ENCODE results near the gene PLCD3.

DNA sequence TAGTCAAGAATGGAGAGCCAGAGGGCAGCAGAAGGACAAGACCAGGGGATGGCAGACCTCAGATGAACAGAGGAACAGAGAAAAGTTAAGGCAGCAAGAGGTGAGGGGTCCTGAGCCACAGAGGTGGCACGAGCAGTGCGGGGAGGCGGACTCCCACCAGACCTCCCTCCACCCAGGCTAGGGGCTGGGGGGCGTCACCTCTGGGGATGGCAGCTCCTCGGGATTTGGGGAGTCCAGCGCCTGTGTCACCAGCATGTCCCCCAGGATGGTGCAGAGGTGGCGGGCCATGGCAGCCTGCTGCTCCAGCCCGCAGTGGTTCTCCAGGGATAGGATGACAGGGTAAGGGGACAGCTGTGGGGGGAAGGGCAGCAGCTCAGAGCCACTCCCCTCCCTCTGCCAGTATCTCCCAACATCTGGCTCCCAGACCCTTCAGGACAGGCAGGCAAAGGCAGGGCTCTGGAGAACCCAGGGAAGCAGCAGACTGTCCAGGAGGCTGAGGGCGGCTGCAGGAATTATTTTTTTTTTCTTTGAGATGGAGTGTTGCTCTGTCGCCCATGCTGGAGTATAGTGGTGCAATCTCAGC, 15.8 kb downstream of the PLCD3 start:
- TF ChIP-seq, protein P1, sequence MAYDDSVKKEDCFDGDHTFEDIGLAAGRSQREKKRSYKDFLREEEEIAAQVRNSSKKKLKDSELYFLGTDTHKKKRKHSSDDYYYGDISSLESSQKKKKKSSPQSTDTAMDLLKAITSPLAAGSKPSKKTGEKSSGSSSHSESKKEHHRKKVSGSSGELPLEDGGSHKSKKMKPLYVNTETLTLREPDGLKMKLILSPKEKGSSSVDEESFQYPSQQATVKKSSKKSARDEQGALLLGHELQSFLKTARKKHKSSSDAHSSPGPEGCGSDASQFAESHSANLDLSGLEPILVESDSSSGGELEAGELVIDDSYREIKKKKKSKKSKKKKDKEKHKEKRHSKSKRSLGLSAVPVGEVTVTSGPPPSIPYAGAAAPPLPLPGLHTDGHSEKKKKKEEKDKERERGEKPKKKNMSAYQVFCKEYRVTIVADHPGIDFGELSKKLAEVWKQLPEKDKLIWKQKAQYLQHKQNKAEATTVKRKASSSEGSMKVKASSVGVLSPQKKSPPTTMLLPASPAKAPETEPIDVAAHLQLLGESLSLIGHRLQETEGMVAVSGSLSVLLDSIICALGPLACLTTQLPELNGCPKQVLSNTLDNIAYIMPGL (CRISPR knock-in tag; IDR thresholded peaks at IDR 0.05), result no peak
- no peak for TF ChIP-seq CTCF (IDR thresholded peaks at IDR 0.05)
- TF ChIP-seq ZNF423 (CRISPR knock-in tag; IDR thresholded peaks at IDR 0.05), result no peak
- TF ChIP-seq RELA (CRISPR knock-in tag; IDR thresholded peaks at IDR 0.05; ENCODE audit: borderline replicate concordance), result no peak
- no peak for TF ChIP-seq ZNF232 (CRISPR knock-in tag; IDR thresholded peaks at IDR 0.05)
- TF ChIP-seq ESRRA (CRISPR knock-in tag; IDR thresholded peaks at IDR 0.05; ENCODE audit: borderline replicate concordance), result no peak
- no peak for TF ChIP-seq ZNF263 (CRISPR knock-in tag; IDR thresholded peaks at IDR 0.05; ENCODE audit: low read depth)
- TF ChIP-seq, protein P2, sequence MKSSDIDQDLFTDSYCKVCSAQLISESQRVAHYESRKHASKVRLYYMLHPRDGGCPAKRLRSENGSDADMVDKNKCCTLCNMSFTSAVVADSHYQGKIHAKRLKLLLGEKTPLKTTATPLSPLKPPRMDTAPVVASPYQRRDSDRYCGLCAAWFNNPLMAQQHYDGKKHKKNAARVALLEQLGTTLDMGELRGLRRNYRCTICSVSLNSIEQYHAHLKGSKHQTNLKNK (CRISPR knock-in tag; IDR thresholded peaks at IDR 0.05), result no peak
- TF ChIP-seq, protein P3, sequence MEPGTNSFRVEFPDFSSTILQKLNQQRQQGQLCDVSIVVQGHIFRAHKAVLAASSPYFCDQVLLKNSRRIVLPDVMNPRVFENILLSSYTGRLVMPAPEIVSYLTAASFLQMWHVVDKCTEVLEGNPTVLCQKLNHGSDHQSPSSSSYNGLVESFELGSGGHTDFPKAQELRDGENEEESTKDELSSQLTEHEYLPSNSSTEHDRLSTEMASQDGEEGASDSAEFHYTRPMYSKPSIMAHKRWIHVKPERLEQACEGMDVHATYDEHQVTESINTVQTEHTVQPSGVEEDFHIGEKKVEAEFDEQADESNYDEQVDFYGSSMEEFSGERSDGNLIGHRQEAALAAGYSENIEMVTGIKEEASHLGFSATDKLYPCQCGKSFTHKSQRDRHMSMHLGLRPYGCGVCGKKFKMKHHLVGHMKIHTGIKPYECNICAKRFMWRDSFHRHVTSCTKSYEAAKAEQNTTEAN (CRISPR knock-in tag; IDR thresholded peaks at IDR 0.05), result no peak
- no peak for TF ChIP-seq CBFB (CRISPR knock-in tag; IDR thresholded peaks at IDR 0.05; ENCODE audit: low read depth)

All from WTC11 (cell line).